ENCODE results near the gene TUBA8.
"Not testable (repeated sequence)": the region's sequence is repeated elsewhere in the genome, so short reads cannot be mapped to it uniquely, and the experiment has no call there.

The TUBA8 gene

GRCh38 chr22:18110194-18110953 lies at the start of gene TUBA8:
TUBA8 (plus strand) TSS chr22:18110809; CDS start chr22:18110866, 57 bp downstream.
- peak; percentile 59 for DNase-seq

GRCh38 chr22:18062421-18062820 lies 48.2 kb upstream of the TUBA8 start:
- no peak for DNase-seq

- no peak for DNase-seq
Measured at GRCh38 chr22:18063306-18063705, 47.3 kb upstream of the TUBA8 start.

- DNase-seq, result not testable (repeated sequence)
Measured at GRCh38 chr22:18063715-18064114, 46.9 kb upstream of the TUBA8 start.

GRCh38 chr22:18064636-18065035 lies 46.0 kb upstream of the TUBA8 start:
- DNase-seq, result no peak

- no peak for DNase-seq
Measured at GRCh38 chr22:18065256-18065655, 45.4 kb upstream of the TUBA8 start.

- no peak for DNase-seq
Measured at GRCh38 chr22:18066181-18066859, 44.3 kb upstream of the TUBA8 start.

- no peak for DNase-seq
Measured at GRCh38 chr22:18067121-18067520, 43.5 kb upstream of the TUBA8 start.

GRCh38 chr22:18067548-18068341 lies 42.9 kb upstream of the TUBA8 start:
- DNase-seq, result no peak

GRCh38 chr22:18068381-18068988 lies 42.1 kb upstream of the TUBA8 start:
- no peak for DNase-seq

- no peak for DNase-seq
Measured at GRCh38 chr22:18069041-18069440, 41.6 kb upstream of the TUBA8 start.

- no peak for DNase-seq
Measured at GRCh38 chr22:18070041-18070440, 40.6 kb upstream of the TUBA8 start.

GRCh38 chr22:18070556-18071306 lies 39.9 kb upstream of the TUBA8 start:
- no peak for DNase-seq

- not testable (repeated sequence) for DNase-seq
Measured at GRCh38 chr22:18071307-18071967, 39.2 kb upstream of the TUBA8 start.

GRCh38 chr22:18071968-18072310 lies 38.7 kb upstream of the TUBA8 start:
- DNase-seq, result no peak

GRCh38 chr22:18073467-18073866 lies 37.1 kb upstream of the TUBA8 start:
- DNase-seq, result no peak

- not testable (repeated sequence) for DNase-seq
Measured at GRCh38 chr22:18073927-18074326, 36.7 kb upstream of the TUBA8 start.

GRCh38 chr22:18075101-18075719 lies 35.4 kb upstream of the TUBA8 start:
- no peak for DNase-seq

GRCh38 chr22:18075720-18076497 lies 34.7 kb upstream of the TUBA8 start:
- peak; percentile 63 for DNase-seq

GRCh38 chr22:18077087-18077638 lies 33.4 kb upstream of the TUBA8 start:
- no peak for DNase-seq
